ENCODE results near the gene MED23.

The MED23 gene

GRCh38 chr6:131627724-131628682 lies at the start of gene MED23:
MED23 (minus strand) TSS chr6:131628242; CDS start chr6:131628049, 193 bp downstream.
- DNase-seq (ENCODE audit: low read depth in 2 of 2, low spot score in 1 of 2) = peak; percentile 88 to 91

- DNase-seq (ENCODE audit: low read depth in 2 of 2, low spot score in 1 of 2) = no peak
Observed at GRCh38 chr6:131673184-131673583, 45.1 kb upstream of the MED23 start.

DNA sequence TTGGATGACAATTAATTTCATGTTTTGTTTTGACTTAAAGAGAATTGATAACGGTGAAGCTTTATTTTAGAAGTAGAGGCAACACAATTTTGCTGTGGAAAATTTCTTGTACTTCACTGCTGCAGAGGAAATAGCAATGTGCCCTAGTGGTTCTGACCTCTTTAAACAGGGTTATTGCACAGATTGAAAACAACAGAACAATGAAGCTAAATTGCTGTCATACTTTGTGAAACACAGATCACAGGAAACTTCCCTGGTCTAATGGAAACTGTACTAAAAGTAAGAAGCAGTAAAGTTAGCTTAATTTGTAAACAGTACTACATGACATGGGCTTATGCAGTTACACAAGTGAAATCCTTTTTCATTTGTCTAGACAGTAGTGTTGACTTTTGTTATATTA lies 41.8 kb upstream of the MED23 start:
- no peak for DNase-seq (ENCODE audit: low read depth in 2 of 2, low spot score in 1 of 2)

- DNase-seq (ENCODE audit: low read depth in 2 of 2, low spot score in 1 of 2) = no peak
Observed at GRCh38 chr6:131663578-131664165, 35.6 kb upstream of the MED23 start.

DNA sequence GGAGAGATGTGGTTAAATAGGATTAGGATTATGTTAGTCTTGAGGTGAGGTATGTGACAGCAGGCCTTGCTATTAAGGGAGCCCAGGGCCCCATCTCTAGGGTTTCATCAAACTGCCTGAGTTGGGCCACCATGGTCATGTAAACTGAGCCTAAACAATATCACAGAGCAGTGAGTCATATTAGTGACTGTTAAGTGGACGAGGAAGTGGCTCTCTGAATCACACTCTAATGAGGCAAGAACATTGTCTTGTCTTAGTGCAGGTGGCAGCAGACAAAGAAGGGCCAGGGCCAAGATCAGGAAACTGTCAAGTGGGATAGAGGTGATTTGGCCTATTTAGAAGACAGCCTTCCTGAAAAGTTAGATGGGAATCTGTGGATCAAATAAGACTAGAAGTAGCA lies 32.2 kb upstream of the MED23 start:
- no peak for DNase-seq (ENCODE audit: low read depth in 2 of 2, low spot score in 1 of 2)

GRCh38 chr6:131658287-131658686 lies 30.2 kb upstream of the MED23 start:
- DNase-seq (ENCODE audit: low read depth in 2 of 2, low spot score in 1 of 2) = no peak

GRCh38 chr6:131657630-131658111 lies 29.6 kb upstream of the MED23 start:
- no peak for DNase-seq (ENCODE audit: low read depth in 2 of 2, low spot score in 1 of 2)

GRCh38 chr6:131657222-131657621 lies 29.2 kb upstream of the MED23 start:
- DNase-seq (ENCODE audit: low read depth in 2 of 2, low spot score in 1 of 2) = no peak

DNA sequence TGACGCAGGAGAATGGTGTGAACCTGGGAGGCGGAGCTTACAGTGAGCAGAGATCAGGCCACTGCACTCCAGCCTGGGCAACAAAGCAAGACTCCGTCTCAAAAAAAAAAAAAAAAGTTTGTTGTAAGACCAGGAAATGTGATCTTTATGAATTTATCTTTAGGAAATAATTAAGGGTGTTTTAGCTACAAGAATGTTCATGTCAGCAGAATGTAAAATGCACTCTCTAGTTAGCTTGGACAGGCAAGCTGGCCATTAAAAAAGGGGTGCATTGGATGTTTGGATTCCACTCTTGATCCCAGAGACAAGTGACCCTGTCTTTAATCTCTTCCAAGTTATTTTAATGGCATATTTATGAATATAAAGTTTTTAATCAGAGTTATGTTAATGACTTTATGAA lies 28.6 kb upstream of the MED23 start:
- no peak for DNase-seq (ENCODE audit: low read depth in 2 of 2, low spot score in 1 of 2)

DNA sequence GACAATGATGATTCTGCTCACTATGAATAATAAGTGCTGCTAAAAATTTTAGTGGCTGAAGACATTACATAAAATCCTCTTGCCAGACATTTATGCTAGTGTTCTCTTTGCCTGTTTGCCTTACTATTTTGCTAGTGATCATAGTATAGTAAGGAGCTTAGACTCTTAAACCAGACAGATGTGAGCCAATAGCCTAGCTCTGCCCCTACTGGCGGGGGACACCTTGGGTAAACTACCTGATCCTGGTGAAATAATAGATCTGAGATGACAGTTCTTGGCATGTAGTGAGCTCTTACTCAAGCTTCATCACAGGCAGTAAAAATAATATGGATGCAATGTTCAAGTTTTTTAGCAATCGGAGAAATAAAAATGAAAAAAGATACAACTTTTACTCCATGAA lies 27.9 kb upstream of the MED23 start:
- DNase-seq (ENCODE audit: low read depth in 2 of 2, low spot score in 1 of 2) = no peak

DNA sequence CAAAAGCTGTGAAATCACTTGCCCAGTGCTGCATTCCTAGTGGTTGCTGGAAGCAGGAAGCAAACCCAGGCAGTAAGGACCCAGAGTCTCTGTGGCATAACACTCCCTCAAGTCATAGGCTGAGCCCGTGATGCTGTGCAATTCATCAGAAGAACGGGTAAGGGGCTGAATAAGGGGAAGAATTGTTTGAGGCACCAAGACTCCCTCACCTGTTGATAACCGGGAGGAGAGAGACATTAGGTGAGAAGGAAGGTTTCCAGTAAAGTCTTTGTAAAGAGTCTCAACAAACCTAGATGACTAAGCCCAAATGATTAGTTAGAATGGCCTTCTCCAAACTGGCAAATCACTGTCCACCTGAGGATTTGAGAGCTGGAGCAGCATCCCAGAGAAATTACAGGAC lies 27.3 kb upstream of the MED23 start:
- no peak for DNase-seq (ENCODE audit: low read depth in 2 of 2, low spot score in 1 of 2)

DNA sequence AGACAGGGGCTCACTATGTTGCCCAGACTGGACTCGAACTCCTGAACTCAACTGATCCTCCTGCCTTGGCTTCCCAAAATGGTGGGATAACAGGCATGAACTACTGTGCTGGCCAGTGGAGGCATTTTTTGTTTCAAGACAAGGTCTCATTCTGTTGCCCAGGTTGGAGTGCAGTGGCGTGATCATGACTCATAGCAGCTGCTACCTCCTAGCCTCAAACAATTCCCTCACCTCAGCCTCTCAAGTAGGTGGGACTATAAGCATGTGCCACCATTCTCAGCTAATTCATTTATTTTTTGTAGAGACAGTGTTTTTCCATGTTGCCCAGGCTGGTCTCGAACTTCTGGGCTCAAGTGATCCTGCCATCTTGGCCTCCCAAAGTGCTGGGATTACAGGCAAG lies 26.3 kb upstream of the MED23 start:
- DNase-seq (ENCODE audit: low read depth in 2 of 2, low spot score in 1 of 2) = no peak

- DNase-seq (ENCODE audit: low read depth in 2 of 2, low spot score in 1 of 2) = no peak
Observed at GRCh38 chr6:131652472-131652871, 24.4 kb upstream of the MED23 start.

GRCh38 chr6:131651782-131652181 lies 23.7 kb upstream of the MED23 start:
- no peak for DNase-seq (ENCODE audit: low read depth in 2 of 2, low spot score in 1 of 2)

DNA sequence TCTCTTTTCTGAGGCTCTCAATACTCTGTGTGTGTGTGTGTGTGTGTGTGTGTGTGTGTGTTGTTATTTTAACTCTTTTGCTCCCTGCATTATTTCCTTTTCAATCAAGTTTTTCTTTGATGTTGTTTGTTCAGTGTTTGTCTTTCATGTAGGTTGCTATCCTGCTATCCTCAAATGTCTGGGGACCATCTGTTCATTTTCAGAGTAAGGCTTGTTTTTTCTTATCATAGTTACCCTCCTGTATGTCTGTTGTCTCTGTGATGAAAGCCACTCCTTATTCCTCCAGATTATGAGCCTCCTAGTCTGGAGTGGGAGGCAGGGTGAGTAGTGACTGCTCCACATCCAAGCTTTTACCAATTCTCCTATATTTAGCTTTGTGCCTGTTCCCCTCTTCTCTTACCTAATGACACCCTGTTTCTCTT lies 18.2 kb upstream of the MED23 start:
- DNase-seq (ENCODE audit: low read depth in 2 of 2, low spot score in 1 of 2) = no peak

DNA sequence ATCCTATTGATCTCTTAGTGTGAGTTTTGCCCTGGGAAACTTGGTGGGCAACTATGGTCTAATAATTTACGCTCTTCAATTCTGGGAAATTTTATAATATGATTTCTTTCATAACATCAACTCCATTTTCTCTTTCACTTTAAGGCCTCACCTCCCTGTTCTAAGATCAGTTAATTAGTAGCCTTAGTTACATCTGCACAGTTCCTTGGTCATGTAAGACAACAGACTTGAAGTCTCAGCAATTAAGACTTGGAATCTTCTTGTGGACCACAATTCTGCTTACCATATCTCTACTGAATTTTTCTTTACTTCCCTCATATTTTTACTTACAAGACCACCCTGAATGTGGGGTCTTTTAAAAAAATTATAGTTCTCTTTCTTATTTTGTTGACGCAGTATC lies 17.8 kb upstream of the MED23 start:
- no peak for DNase-seq (ENCODE audit: low read depth in 2 of 2, low spot score in 1 of 2)

- no peak for DNase-seq (ENCODE audit: low read depth in 2 of 2, low spot score in 1 of 2)
Observed at GRCh38 chr6:131644921-131645320, 16.9 kb upstream of the MED23 start.

GRCh38 chr6:131643855-131644460 lies 15.9 kb upstream of the MED23 start:
- no peak for DNase-seq (ENCODE audit: low read depth in 2 of 2, low spot score in 1 of 2)

GRCh38 chr6:131642987-131643611 lies 15.1 kb upstream of the MED23 start:
- no peak for DNase-seq (ENCODE audit: low read depth in 2 of 2, low spot score in 1 of 2)

- no peak for DNase-seq (ENCODE audit: low read depth in 2 of 2, low spot score in 1 of 2)
Observed at GRCh38 chr6:131642565-131642964, 14.5 kb upstream of the MED23 start.

- DNase-seq (ENCODE audit: low read depth in 2 of 2, low spot score in 1 of 2) = no peak
Observed at GRCh38 chr6:131641554-131641953, 13.5 kb upstream of the MED23 start.

DNA sequence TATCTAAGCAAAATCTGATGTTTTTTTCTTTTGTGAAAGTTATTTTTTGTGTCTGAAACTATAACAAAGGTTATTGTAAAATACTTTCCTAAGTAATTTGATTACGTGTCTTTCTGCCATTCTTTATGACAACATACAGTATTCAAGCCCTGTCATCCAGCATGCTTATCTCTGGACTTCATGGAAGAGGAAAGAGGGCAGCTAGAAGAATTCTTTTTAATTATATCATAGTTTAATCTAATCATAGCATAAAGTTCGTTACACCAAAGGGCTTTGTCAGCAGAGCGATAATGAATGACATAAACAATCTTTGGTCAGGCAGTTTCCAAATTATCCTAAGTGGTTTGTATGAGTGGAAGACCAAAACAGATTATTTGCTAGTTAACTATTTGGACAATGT lies 12.5 kb upstream of the MED23 start:
- no peak for DNase-seq (ENCODE audit: low read depth in 2 of 2, low spot score in 1 of 2)
